HL-60 (cell line): ENCODE measurements around the gene ZNF280B.

Source experiments
- CTCF ChIP-seq: IDR thresholded peaks from one replicate; pipeline ENCODE4 v1.5.1; 2011; ENCODE audit warnings: low read length, control low read depth, inconsistent platforms; ENCODE audit not compliant: insufficient read depth
- POLR2AphosphoS5 ChIP-seq: IDR thresholded peaks from 2 replicates; pipeline ENCODE4 v1.6.1; 2012; ENCODE audit warnings: low read depth
- REST ChIP-seq: IDR thresholded peaks from 2 replicates; pipeline ENCODE4 v1.6.1; 2012; ENCODE audit warnings: low read depth; ENCODE audit not compliant: insufficient replicate concordance

- TF ChIP-seq CTCF (no peak), POLR2AphosphoS5 (no peak), REST (no peak)
These were observed 49.5 kb downstream of the ZNF280B start for GRCh38 chr22:22458896-22459588.
